CD4-positive, alpha-beta T cell treated with Interleukin-6 for 4 hours (primary cell): ENCODE measurements around the gene MYCL.
"Not testable (repeated sequence)": the region's sequence is repeated elsewhere in the genome, so short reads cannot be mapped to it uniquely, and the experiment has no call there.

Source experiments
- DNase-seq: peaks from one replicate; pipeline ENCODE4 v3.0.0-alpha.2; 2020; ENCODE audit warnings: mixed read lengths

MYCL gene

DNA sequence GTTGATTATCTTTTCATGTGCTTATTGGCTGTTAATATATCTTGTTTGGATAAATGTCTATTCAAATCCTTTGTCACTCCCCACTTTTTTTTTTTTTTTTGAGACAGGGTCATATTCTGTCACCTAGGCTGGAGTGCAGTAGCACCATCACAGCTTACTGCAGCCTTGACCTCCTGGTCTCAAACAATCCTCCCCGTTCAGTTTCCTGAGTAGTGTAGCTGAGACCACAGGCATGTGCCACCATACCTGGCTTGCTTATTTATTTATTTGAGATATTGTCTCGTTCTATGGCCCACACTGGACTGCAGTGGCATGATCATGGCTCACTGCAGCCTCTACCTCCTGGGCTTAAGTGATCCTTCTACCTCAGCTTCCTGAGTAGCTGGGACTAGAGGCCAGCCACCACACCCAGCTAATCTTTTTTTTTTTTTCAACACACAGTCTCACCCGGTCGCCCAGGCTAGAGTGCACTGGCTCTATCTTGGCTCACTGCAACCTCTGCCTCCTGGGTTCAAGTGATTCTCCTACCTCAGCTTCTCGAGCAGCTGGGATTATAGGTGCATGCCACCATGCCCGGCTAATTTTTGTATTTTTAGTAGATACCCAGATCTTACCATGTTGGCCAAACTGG is 13.9 kb upstream of the MYCL start:
- DNase-seq = no peak

DNA sequence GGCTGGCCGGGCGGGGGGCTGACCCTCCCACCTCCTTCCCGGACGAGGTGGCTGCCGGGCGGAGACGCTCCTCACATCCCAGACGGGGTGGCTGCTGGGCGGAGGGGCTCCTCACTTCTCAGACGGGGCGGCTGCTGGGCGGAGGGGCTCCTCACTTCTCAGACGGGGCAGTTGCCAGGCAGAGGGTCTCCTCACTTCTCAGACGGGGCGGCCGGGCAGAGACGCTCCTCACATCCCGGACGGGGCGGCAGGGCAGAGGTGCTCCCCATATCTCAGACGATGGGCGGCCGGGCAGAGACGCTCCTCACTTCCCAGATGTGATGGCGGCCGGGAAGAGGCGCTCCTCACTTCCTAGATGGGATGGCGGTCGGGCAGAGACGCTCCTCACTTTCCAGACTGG is 11.4 kb upstream of the MYCL start:
- DNase-seq = not testable (repeated sequence)

DNA sequence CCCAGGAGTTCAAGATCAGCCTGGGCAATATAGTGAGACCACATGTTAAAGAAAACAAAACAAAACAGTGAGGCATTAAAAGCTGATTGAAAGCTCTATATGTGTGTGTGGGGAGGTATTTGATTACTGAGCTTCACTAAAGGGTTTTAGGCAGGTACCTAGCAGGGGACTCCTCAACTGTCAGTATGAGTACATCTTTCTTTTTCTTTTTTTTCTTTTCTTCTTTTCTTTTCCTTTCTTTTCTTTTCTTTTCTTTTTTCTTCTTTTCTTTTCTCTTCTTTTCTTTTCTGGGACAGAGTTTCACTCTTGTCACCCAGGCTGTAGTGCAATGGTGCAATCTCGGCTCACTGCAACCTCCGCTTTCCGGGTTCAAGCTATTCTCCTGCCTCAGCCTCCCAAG is 8.5 kb upstream of the MYCL start:
- no peak for DNase-seq

DNA sequence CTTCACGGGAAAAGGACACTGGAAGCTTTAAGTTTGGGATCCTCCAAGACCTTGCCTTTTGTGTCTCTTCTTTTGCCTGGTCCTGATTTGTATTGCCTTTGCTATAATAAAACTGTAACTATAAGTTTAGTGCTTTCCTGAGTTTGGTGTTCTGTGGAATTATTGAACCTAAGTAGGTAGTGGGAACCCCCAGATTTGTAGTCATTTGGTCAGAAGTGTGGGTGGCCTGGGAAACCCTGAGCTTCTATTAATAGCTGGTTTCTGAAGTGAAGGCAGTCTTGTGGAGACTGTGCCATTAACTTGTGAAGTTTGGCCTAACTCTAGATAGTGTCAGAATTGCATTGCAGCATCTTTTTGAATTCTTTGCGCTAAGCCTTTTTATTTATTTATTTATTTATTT is 6.8 kb upstream of the MYCL start:
- DNase-seq = no peak

DNA sequence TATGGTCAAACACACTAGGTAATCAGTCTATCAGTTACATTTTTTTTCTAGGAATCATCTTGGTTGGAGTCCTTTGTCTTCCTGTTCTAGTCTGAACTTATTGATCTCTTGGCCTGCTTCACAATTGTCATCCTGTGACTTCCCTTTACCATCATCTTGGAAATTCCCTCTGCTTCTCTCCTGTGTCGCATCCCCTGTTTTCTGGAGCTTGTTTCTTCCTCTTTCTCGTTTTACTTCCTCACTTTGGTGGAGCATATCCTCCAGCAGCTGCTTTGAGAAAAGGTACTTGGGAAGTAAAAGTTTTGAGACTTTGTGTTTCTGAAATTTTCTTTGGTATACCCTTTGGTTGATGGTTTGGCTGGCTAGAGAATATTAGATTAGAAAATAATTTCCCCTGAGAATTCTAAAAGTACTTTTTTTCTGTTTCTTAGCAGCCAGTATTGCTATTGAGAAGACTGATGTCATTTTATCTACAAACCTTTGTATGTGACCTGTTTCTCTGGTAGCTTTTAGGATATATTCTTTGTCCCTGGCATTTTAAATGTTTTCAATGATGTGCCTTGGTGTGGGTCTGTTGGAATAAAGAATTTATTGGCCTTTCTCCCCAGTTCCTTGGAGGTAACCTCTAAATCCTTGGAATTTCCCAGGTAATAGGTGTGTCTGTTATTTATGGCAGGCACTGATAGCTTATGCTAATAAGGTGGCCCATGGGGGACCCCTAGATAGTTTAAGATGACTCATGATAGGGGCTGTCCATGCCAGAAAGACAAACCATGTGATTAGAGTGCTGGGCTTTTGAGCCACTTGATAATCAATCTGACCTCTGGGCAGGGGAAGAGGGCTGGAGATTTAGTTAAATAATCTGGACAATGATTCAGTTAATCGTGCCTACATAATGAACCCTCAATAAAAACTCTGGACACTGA is 6.1 kb upstream of the MYCL start:
- no peak for DNase-seq

DNA sequence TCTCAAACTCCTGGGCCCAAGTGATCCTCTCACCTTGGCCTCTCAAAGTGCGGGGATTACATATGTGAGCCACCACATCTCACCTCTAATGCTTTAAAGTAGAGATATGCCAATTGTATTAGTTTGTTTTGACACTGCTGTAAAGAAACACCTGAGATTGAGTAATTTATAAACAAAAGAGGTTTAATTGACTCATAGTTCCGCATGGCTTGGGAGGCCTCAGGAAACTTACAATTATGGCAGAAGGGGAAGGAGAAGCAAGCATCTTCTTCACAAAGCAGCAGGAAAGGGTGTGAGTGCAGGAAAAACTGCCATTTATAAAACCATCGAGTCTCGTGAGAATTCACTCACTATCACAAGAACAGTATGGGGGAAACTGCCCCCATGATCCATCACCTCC is 3.5 kb upstream of the MYCL start:
- DNase-seq = no peak

DNA sequence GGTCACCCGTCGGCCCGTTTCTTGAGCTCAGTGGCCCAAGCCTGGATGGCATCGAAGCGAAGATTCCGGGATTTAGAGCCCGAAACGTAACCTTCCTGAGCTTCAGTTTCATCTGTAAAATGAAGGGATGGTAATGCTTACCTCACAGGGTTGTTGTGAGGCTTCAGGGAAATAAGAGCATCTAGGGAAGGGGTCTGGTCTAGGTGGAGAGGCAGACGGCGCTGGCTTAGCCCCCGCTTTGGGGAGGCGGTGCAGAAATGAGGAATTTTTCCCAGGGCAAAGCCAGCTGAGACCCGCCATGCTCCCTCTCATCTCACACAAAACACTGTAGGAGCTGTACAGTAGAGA is 717 bp upstream of the MYCL start:
- DNase-seq = no peak

DNA sequence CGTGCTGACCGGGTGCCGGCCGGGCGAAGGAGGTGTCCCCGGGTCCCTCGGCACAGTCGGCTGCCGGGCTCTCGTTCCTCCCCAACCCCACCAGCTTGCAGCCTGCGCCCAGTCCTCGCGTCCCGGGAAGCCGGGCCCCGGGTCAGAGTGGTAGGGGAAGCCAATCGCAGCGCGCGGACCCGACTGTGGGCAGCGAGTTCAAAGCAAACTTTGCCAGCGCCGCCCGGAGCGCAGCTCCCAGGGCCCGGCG is 328 bp downstream of the MYCL start:
- peak; percentile 4 for DNase-seq

DNA sequence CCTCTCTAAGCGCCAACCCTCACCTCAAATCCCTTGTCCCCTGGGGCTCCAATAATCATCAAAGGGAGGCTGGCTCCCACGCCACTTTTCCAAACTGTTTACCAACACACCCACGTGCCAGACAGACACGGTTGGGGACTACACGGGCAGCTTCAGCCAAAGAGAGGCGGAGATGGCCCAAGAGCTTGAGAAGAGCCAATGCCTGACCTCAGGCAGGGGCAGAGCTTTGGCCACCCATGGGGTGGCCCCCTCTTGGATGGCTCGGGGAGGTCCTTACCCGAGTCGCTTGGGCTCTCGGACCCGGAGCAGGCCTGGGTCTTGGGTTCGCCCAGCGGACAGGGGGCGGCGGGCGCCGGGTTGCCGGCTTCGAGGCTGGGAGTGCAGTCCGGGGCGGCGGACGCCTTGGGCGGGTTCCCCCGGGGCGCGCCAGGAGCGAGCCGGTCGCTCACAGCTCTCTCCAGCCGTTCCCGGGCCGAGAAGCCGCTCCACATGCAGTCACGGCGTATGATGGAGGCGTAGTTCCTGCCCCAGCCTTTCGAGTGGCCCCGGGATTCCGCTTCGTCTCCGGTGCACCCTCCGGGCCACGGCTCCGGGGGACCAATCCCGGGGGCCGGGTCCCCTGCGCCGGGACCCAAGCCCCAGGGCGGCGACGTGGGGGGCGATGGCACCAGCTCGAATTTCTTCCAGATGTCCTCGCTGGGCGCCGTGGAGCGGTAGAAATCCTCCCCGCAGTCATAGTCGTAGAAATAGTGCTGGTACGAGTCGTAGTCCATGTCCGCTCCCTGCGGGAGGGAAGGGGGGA is 854 bp downstream of the MYCL start:
- peak; percentile 3 for DNase-seq

DNA sequence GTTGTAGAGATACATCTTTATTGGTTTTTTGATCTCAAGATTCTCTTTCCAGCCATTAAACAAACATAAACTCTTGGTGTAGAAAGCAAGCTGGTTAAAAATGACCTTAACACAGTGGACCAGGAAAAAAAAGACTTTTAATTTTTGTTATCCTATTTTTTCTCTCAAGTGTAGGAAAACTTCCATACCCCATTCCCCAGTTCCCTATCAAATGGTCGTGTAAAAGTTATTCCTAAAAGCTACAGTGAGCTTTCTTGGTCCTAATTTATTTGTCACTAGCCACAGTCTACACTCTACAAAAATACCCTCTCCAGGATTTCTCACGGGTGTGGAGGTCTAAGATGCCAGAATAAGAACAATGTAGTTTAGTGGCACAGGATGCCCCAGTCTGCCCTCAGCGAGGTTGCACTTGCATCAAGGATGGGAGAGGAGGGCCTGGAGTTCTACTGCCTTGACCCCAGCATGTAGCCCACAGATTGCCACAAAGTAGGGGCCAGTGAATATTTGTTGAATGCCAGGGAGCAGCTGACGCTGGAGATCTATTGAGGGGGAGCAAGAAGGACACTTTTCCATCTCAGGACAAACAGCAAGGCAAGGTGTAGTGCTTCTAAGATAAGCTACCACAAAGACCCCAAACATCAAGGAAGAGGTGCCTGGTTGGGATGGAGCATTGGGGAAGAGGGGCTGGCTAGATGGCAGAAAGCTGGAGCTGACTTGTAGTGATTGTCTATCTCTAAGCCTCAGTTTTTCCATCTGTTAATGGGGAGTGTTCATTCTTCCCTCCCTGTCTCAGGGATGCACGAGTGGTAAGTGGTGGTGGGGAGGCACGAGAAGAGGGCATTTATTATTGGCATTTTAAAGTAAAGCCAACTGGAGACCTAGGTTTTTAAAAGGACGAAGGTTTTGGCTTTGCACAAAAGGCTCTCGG is 1.8 kb downstream of the MYCL start:
- no peak for DNase-seq

DNA sequence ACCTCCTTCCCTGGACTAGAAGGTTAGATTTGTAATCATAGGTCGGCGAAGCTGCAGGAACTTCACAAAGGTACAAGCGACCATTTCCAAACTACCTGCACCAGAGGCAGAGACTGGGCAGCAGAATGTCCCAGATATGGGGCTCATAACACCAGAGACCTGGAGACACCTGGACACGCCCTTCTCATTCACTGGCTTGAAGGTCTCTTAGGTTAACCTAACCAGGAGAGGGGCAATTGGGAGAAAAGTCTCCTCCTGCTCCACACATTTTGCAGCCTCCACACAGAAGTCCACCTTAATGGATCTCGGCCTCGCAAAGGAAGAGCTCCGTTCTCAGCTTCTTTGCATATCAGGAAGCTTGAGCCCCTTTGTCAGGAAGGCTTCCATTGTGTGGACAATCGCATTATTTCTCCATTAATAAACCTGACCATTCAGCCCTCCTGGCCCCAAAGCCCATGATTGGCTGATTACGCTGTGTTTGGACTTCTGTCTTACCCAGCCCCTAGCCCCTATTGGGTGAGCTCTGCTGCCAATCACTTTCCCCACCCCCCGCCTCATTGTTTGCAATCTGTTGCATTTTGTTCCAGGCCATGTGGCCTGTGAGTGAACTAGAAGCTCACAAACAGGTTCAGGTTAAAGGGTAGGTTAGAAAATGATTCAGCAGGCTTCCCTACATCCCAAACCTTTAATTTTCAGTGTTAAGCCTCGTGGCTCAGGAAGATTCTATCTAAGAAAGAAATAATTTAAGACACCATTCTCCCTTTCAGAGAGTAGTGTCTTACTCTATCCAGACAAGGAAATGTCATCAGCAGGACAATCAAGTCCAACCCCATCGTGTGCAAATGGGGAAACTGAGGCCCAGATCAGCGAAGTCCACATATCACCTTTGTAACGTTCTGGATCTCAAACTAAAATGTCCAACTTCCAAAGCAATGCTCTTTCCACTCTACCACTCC is 2.8 kb downstream of the MYCL start:
- DNase-seq = no peak

DNA sequence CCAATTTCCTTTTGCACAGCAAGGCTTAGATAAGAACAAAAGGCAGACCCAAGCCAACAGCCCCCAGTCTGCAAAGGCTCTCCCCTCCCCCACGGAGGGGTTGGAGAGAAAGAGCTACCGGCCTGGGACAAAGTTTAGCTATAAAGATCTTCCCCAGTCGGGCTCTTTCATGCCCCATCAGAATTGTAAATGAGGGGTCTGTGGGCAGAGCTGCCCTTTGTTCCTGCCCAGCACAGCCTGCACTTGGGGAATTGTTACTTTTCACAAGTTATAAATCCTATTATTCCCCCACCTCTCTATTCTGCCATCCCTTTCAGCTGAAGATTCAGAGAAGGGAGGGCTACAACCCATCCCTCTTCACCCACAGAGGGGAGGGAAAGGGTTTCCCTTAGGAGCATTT is 3.5 kb downstream of the MYCL start:
- no peak for DNase-seq

DNA sequence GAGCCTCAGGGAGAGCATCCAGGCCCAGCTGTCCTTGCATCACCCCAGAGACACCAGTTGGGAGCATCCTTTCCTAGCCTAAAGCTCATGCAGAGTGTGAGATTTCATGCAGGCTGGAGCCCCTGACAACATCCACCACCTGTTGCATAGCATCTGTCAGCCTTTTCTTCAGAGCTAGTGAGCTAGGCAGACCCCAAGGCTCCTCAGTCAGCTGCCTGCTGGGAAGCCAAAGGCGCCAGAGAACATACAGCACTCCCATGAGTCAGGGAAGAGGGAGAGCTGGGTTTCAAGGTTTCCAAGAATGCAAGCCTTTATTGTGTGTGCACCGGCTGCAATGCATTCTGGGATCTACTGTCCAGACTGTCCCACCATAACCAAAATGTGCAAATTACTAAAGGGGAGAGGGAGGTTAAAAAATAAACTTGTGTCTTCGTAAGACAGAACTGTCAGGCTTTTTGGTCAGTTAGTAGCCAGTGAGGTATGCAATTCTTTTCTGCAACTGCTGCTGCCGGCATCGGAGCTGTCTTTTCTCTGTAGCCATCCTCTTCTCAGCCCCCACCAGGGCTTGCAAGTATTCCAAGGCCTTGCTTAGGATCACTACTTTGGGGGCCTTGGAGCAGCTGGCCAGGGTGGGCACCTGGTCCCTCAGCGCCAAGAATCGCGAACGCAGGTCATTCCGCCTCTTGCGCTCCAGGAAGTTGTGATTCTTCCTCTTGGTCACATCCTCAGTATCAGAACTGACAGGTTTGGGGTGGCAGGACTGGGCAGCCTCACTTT is 4.6 kb downstream of the MYCL start:
- DNase-seq = no peak

DNA sequence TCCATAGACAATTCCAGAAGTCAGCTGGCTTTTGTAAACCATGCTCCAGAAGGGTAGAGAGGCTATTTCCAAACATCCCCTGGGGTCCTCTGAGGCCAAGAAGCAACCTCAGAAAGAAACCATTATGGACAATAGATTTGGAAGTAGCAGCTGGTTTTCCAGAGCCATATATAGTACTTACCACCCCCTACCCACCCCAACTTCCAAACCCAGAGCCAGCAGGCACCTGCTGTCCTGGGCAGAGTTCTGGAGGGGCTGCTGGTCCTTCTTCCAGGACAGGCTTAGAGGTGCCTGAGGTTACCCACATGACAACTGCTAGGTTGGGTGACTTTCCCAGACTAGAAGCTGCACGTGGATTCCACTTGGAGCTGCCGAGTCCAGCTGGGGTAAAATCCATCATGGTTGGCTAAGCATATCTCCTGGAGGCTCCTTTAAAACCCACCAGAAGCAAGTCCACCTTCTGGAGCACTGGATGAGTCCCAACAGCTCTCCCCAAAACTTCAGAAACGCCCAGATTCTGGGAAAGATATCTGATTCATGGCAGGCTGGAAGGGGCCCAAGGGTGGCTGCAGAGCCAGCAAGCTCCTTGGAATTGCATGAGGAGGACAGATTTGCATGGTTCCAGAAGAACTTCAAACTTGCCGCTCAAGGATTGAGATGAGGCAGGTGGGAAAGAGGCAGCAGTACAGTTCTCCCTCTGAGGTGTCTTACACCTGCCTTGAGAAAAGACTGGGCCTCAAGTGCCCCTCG is 5.8 kb downstream of the MYCL start:
- DNase-seq = no peak

DNA sequence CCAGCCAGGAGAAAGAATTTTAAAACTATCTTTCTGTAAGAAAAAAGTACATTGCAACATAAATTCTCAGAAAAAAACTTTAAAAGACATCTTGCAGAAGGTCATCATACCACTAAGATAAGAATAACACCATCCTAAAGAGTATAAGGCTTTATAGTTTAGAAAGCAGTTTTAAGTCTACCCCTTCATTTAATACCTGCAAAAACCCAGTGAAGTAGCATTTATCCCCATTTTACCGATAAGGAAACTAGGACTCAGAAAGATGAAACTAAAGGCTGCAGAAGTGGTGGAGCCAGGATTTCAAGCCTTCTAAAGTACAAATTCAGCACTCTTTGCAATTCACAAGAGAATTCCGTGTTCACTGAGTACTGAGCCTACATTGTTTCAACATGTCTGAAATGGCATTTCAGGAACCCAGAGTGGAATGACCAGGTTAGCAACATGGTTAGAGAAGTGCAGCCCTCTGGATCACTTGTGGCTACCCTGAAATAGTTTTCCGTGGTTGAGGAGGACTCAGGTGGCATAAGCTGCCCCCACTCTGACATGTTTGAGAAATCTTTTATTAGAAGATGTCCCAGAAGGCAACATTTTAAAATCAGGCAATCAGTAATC is 6.7 kb downstream of the MYCL start:
- DNase-seq = no peak

DNA sequence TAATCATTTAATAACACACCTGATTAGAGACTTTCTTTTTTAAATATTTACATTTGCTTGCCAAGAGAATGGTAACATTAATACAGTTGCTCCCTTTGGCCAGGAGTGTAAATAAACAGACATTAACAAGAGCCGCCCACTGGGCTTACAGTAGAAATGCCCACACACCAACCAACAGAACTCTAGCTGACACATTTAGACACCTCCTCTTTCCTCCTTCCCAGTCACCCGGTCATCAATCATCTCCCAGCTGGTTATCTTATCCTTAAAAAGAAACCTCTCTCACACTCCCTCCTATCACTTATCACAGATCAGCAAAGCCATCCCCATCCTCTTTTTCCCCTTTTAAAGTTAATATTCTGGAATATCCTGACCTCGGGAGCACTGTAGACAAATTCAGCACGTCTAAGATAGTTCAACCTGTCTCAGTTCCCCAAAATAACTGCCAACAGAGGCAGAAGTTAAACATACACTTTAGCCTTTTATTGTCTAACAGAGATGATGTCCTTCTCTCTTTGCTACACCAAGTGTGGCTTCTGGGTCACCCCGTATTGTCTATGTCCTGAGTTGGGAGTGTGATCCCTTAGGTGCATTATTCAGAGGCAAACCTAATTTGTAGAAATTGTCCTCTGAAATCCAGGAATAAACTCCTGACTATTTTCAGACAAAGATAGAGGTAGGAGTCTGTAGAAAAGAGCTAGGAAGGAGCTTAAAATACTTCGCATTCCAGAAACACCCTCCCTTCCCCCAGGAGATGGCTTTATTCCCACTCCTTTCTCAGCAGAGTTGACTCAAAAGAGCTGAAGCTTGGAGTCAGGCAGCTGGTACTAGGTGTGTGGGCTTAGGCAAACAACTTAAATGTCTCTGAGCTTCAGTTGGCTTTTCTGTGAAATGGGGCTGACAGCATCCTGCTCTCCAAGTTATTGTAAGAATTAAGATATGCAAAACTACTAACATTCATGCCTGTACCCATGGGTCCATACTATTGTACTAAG is 8.8 kb downstream of the MYCL start:
- no peak for DNase-seq

DNA sequence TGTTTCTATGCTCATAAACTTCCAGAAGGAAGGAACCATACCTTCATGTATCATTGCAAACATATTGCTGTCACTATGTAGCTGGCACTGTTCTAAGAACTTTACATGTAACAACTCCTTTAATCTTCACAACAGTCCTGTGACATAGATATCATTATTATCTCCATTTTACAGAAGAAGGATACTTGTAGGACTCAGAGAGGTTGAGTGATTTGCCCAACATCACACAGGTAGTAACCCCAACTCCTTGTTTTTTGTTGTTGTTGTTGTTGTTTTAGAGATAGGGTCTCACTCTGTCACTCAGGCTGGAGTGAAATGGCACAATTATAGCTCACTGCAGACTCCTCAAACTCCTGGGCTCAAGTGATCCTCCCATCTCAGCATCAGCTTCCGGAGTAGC is 10.8 kb downstream of the MYCL start:
- no peak for DNase-seq

DNA sequence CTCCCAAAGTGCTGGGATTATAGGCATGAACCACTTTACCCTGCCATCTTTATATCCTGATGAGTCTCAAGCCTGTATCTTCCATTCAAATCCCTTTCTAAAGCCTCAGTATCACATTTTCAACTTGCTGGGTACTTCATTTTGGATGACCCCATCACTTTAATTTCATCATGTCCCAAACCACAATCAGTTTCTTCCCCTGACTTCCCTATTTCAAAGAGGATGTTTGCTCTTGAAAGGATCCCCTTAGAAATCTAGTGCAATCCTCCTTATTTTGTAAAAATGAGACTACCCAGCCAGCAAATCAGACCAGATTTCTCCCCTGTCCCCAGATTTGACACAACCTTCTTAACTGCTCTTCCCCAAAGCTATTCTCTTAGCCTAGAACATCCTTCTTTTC is 11.4 kb downstream of the MYCL start:
- no peak for DNase-seq
